Kidney (tissue), 14 donors: Measurements from ENCODE around the gene RELA. TPM values are rescaled to one million over a fixed set of nuclear protein-coding genes. Genes with fewer than 3 reads are reported as not detected.

Source experiments
- DNase-seq, 5 donors: peaks; one replicate each; pipeline ENCODE4 v3.0.0-alpha.2; 2013 to 2020
- FAIRE-seq: peaks from 2 replicates; lab custom pipeline; 2012; peaks lifted over from hg19 to GRCh38; lab: Jason Lieb, UNC
- H3K27ac ChIP-seq, 2 donors: one replicate each; pipeline ENCODE4 v1.7.0; 2013; ENCODE audit warnings: low read depth in 2 of 2, low read length in 2 of 2, inconsistent platforms in 1 of 2
- H3K27me3 ChIP-seq: one replicate; pipeline ENCODE4 v1.7.1; 2013; ENCODE audit warnings: low read length, inconsistent platforms; ENCODE audit not compliant: control insufficient read depth, insufficient read depth
- H3K36me3 ChIP-seq, 3 donors: one replicate each; pipeline versions ENCODE4 v1.7.0 to v1.7.1; 2013; ENCODE audit warnings: low read length in 3 of 3, control low read depth in 1 of 3, inconsistent platforms in 1 of 3; ENCODE audit not compliant: insufficient read depth in 3 of 3, control insufficient read depth in 2 of 3
- H3K4me1 ChIP-seq, 3 donors: one replicate each; pipeline versions ENCODE4 v1.7.0 to v1.7.1; 2013; ENCODE audit warnings: low read length in 3 of 3, inconsistent platforms in 1 of 3, low read depth in 1 of 3; ENCODE audit not compliant: control insufficient read depth in 2 of 3, insufficient read depth in 2 of 3
- H3K4me3 ChIP-seq, 3 donors: one replicate each; pipeline versions ENCODE4 v1.7.0 to v1.8.1; 2013; ENCODE audit warnings: low read length in 3 of 3, control low read depth in 1 of 3, inconsistent platforms in 1 of 3
- H3K9ac ChIP-seq, 3 donors: one replicate each; pipeline versions ENCODE4 v1.7.0 to v1.7.1; 2013; ENCODE audit warnings: low read length in 3 of 3, control low read depth in 1 of 3, inconsistent platforms in 1 of 3
- H3K9me3 ChIP-seq, 3 donors: one replicate each; pipeline versions ENCODE4 v1.7.0 to v1.7.1; 2013; ENCODE audit warnings: low read length in 3 of 3, control low read depth in 1 of 3, inconsistent platforms in 1 of 3; ENCODE audit not compliant: control insufficient read depth in 2 of 3, insufficient read depth in 1 of 3
- intact Hi-C: fragments of 100-400 bp; cut with DNase I; formaldehyde crosslinking; loops from one replicate; pipeline ENCODE4 v1.11.1; 2022
- polyA plus RNA-seq: library from polyadenylated mRNA; stranded (reverse); fragments of 350-450 nt; fragmentation: Illumina TruSeq; extraction: RNeasy Lipid Tissue Mini Kit (QIAGEN cat#74804); gene quantifications from one replicate; pipeline ENCODE4 v1.2.3, GENCODE V29; 2014; ENCODE audit warnings: low read depth, low replicate concordance; ENCODE audit not compliant: insufficient read depth
- total RNA-seq: library from RNA; stranded (reverse); fragmentation: NEBNext Ultra II Directional; extraction: Animal tissue kit (Norgen Biotek cat#: 25700); gene quantifications from one replicate; pipeline ENCODE4 v1.2.1, GENCODE V29; 2021
- TF ChIP-seq, protein P1 (sequence below): IDR thresholded peaks from 3 replicates; pipeline ENCODE4 v1.5.1; 2012; ENCODE audit warnings: mild to moderate bottlenecking, moderate library complexity, borderline replicate concordance; ENCODE audit not compliant: insufficient read depth; ENCODE audit errors: extremely low read depth
- donor health status: control.
- donor health status: control.
- donor health status: control.
- donor health status: control.
- donor health status: control.
- donor health status: DM: yes; HTN: yes; CAD: no.
- donor health status: Normal renal cell carcinoma (clear cell type).

RELA gene
- total and polyA plus RNA-seq, 2 donors from 2014 or later = 34.8 to 81.6 TPM

DNA sequence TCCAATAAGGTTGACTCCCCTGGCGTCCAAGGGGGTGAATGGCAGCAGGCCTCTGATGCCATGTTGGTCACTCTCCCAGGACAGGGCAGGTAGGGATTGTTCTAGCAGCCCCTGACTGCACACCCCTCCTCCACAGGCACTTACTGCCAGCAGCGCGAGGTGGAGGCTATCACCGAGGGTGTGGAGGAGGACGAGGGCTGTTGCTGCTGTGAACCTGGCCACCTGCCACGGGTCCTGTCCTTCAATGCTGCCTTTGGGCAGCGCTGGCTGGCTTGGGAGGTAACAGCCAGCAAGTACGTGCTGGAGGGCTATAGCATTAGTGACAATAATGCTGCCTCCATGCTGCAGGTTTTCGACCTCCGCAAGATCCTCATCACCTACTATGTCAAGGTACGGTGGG is 32.5 kb downstream of the RELA start:
- H3K4me1 ChIP-seq = no peaks in the 10 kb centered on the region
- H3K9ac ChIP-seq = no peak overlapping the region
- no peaks in the 10 kb centered on the region for H3K27me3 ChIP-seq
- H3K9me3 ChIP-seq = no peaks in the 10 kb centered on the region
- TF ChIP-seq, protein P1, sequence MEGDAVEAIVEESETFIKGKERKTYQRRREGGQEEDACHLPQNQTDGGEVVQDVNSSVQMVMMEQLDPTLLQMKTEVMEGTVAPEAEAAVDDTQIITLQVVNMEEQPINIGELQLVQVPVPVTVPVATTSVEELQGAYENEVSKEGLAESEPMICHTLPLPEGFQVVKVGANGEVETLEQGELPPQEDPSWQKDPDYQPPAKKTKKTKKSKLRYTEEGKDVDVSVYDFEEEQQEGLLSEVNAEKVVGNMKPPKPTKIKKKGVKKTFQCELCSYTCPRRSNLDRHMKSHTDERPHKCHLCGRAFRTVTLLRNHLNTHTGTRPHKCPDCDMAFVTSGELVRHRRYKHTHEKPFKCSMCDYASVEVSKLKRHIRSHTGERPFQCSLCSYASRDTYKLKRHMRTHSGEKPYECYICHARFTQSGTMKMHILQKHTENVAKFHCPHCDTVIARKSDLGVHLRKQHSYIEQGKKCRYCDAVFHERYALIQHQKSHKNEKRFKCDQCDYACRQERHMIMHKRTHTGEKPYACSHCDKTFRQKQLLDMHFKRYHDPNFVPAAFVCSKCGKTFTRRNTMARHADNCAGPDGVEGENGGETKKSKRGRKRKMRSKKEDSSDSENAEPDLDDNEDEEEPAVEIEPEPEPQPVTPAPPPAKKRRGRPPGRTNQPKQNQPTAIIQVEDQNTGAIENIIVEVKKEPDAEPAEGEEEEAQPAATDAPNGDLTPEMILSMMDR = no peak
- DNase-seq (no peak), FAIRE-seq (no peak)
- H3K27ac ChIP-seq = no peak overlapping the region
- intact Hi-C loops = no loop called here
- peaks cover 5 to 44% (median 42%) of the 10 kb centered on the region in 3 donors for H3K36me3 ChIP-seq
- no peak overlapping the region for H3K4me3 ChIP-seq

DNA sequence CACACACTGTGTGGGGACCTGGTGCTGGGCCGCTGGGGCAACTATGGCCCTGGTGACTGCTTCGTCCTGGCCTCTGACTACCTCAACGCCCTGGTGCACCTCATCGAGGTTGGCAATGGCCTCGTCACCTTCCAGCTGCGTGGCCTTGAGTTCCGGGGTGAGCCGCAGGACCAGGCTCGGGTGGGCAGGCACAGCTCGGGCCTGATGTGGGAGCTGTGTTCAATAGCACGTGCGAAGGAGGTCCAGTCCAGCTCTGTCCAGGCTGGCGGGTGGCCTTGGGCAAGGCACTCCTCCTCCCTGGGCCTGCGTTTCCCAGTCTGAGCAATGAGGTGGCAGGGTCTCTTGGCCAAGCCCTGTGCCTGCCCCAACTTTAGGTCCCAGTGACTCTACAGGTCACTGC is 33.1 kb downstream of the RELA start:
- FAIRE-seq (no peak), DNase-seq (peak in 1 of 5 donors; percentile 34)
- no peak overlapping the region for H3K9ac ChIP-seq
- intact Hi-C loops = no loop called here
- H3K9me3 ChIP-seq = no peaks in the 10 kb centered on the region
- peaks cover 3 to 38% (median 35%) of the 10 kb centered on the region in 3 donors for H3K36me3 ChIP-seq
- H3K27ac ChIP-seq = no peak overlapping the region
- TF ChIP-seq, protein P1 = no peak
- no peaks in the 10 kb centered on the region for H3K27me3 ChIP-seq
- H3K4me3 ChIP-seq = no peak overlapping the region
- no peaks in the 10 kb centered on the region for H3K4me1 ChIP-seq

DNA sequence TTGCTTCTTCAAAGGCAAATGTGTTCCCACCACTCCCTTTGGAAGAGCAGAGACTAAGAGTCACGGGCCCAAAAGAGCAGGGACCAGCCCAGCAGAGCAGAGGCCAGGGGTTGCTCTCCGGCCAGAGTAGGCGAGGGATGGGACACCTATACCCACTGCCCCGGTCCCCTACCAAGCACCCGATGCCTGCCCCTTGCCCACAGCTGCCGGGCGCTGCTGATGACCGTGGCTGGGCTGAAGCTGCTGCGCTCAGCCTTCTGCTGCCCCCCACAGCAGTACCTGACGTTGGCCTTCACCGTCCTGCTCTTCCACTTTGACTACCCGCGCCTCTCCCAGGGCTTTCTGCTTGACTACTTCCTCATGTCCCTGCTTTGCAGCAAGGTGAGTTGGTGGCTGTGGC is 35.5 kb downstream of the RELA start:
- Histone ChIP-seq H3K36me3 (peaks cover 2 to 36% (median 31%) of the 10 kb centered on the region in 3 donors), H3K27ac (no peak overlapping the region), H3K4me1 (no peaks in the 10 kb centered on the region), H3K4me3 (no peak overlapping the region), H3K9ac (no peak overlapping the region), H3K27me3 (no peaks in the 10 kb centered on the region), H3K9me3 (no peaks in the 10 kb centered on the region)
- intact Hi-C loops = no loop called here
- FAIRE-seq = no peak
- TF ChIP-seq, protein P1 = no peak
- no peak for DNase-seq
